ENCODE measurements around the gene SEPTIN8.

DNA sequence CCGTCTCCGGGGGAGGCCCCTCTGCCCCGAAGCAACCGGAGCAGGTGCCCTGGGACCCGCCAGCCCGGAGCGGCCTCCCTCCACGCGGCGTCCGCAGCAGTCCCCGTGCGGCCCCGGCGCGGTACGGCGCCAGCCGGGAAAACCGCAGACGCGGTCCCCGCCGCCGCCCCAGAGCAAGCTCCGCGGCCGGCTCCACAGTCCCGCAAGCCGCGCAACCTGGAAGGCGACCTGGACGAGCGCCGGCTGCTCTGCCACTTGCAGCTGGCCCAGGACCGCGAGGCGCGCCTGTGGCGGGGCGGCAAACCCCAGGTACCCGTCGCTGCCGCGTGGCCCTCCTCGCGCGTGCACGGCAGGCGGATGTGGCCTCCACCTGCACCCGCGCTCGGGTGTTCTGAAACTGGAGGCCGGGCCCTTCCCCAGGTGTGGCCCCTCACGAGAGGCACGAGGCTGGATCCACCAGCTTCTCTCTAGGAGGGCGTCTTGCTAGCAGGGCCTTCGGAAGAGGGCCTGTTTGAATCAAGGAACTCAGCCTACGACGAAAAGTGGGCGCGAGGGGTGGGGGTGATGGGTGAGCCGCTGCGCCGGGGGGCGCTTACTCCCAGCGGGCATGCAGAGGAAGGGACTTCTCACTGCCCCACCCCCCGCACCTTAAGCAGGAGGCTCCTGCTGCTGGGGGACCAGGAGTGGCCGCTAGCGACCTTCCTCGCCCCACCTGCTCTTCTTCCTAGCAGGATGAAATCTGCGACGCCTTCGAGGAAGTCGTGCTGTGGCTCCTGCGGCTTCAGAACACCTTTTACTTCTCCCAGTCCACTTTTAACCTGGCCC lies 29.2 kb downstream of the SEPTIN8 start:
- no peak for TF ChIP-seq POLR2A (IDR thresholded peaks at IDR 0.05)
- TF ChIP-seq, protein P1, sequence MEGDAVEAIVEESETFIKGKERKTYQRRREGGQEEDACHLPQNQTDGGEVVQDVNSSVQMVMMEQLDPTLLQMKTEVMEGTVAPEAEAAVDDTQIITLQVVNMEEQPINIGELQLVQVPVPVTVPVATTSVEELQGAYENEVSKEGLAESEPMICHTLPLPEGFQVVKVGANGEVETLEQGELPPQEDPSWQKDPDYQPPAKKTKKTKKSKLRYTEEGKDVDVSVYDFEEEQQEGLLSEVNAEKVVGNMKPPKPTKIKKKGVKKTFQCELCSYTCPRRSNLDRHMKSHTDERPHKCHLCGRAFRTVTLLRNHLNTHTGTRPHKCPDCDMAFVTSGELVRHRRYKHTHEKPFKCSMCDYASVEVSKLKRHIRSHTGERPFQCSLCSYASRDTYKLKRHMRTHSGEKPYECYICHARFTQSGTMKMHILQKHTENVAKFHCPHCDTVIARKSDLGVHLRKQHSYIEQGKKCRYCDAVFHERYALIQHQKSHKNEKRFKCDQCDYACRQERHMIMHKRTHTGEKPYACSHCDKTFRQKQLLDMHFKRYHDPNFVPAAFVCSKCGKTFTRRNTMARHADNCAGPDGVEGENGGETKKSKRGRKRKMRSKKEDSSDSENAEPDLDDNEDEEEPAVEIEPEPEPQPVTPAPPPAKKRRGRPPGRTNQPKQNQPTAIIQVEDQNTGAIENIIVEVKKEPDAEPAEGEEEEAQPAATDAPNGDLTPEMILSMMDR (IDR thresholded peaks at IDR 0.05) = no peak

Data from ovary (tissue), 3 donors.